GM12891 (cell line): ENCODE data around the gene ST8SIA4. TPM values are rescaled to one million over a fixed set of nuclear protein-coding genes. Genes with fewer than 3 reads are reported as not detected.

Experiments
- DNase-seq: peaks from one replicate; pipeline ENCODE4 v3.0.0; 2011; ENCODE audit warnings: low spot score; ENCODE audit not compliant: insufficient read length
- FAIRE-seq: peaks from 2 replicates; lab custom pipeline; 2011; peaks lifted over from hg19 to GRCh38; lab: Jason Lieb, UNC
- PAX5 ChIP-seq: IDR thresholded peaks from 2 replicates; pipeline ENCODE4 v1.6.1; 2011; ENCODE audit warnings: low read length, moderate library complexity, mild to moderate bottlenecking; ENCODE audit not compliant: insufficient read depth, severe bottlenecking
- POLR2A ChIP-seq: IDR thresholded peaks from 2 replicates; pipeline ENCODE4 v1.6.1; 2011; ENCODE audit warnings: low read depth, low read length, control low read depth
- POLR2AphosphoS5 ChIP-seq: IDR thresholded peaks from 2 replicates; pipeline ENCODE4 v1.6.1; 2011; ENCODE audit warnings: low read depth, low read length, control low read depth
- POU2F2 ChIP-seq: IDR thresholded peaks from 2 replicates; pipeline ENCODE4 v1.6.1; 2011; ENCODE audit warnings: low read depth, mild to moderate bottlenecking, control low read depth, low read length, moderate library complexity
- SPI1 ChIP-seq: IDR thresholded peaks from 2 replicates; pipeline ENCODE4 v1.6.1; 2011; ENCODE audit warnings: low read depth, low read length, control low read depth
- TAF1 ChIP-seq: IDR thresholded peaks from 2 replicates; pipeline ENCODE4 v1.6.1; 2011; ENCODE audit warnings: low read depth, low read length, control low read depth
- polyA plus RNA-seq: library from polyadenylated mRNA; unstranded; fragments of >200 nt; gene quantifications from one replicate; pipeline ENCODE4 v1.2.1, GENCODE V29; 2012; ENCODE audit warnings: low read depth, missing spikeins, inconsistent platforms; ENCODE audit not compliant: missing spikeins

Gene ST8SIA4
- polyA plus RNA-seq = 13.3 TPM

GRCh38 chr5:100903039-100903887 is at the start of gene ST8SIA4:
ST8SIA4 (minus strand) TSS chr5:100903282; CDS start chr5:100902955, 327 bp downstream.
- FAIRE-seq (peak; percentile 99), DNase-seq (peak; percentile 37)
- TF ChIP-seq SPI1 = peak; percentile 58; the same call in 1 of the 2 replicates
- peak; percentile 85 for TF ChIP-seq TAF1
- TF ChIP-seq POLR2AphosphoS5 = peak; percentile 94
- peak; percentile 86 for TF ChIP-seq POU2F2
- TF ChIP-seq PAX5 = no peak
- peak; percentile 91 for TF ChIP-seq POLR2A

GRCh38 chr5:100950985-100951384 is 47.9 kb upstream of the ST8SIA4 start:
- FAIRE-seq (no peak), DNase-seq (no peak)
- no peak for TF ChIP-seq PAX5
- no peak for TF ChIP-seq POLR2A
- no peak for TF ChIP-seq POLR2AphosphoS5
- no peak for TF ChIP-seq TAF1
- no peak for TF ChIP-seq SPI1
- TF ChIP-seq POU2F2 = no peak

- no peak for FAIRE-seq
- TF ChIP-seq POU2F2 (no peak), POLR2AphosphoS5 (no peak), TAF1 (no peak), POLR2A (no peak), SPI1 (no peak), PAX5 (no peak)
- no peak for DNase-seq
These were observed 10.2 kb upstream of the ST8SIA4 start for GRCh38 chr5:100913298-100913697.

GRCh38 chr5:100909034-100909433 is 6.0 kb upstream of the ST8SIA4 start:
- DNase-seq (no peak), FAIRE-seq (no peak)
- TF ChIP-seq POLR2AphosphoS5 = no peak
- no peak for TF ChIP-seq TAF1
- TF ChIP-seq POLR2A = no peak
- no peak for TF ChIP-seq SPI1
- TF ChIP-seq PAX5 = no peak
- TF ChIP-seq POU2F2 = no peak

- DNase-seq = no peak
- TF ChIP-seq PAX5 (no peak), TAF1 (no peak), POU2F2 (no peak), POLR2A (no peak), SPI1 (no peak), POLR2AphosphoS5 (no peak)
- FAIRE-seq = peak; percentile 54
These were observed 2.3 kb upstream of the ST8SIA4 start for GRCh38 chr5:100905259-100905914.

GRCh38 chr5:100904259-100904861 is 1.3 kb upstream of the ST8SIA4 start:
- DNase-seq (no peak), FAIRE-seq (peak; percentile 87)
- TF ChIP-seq TAF1 (no peak), SPI1 (no peak), PAX5 (no peak), POLR2A (peak; percentile 45), POU2F2 (peak; percentile 35; the same call in 1 of the 2 replicates), POLR2AphosphoS5 (0 out of 2 replicates have a peak, but pooled peaks have one; percentile 21)

GRCh38 chr5:100902440-100903038 is 543 bp downstream of the ST8SIA4 start:
- FAIRE-seq = no peak
- TF ChIP-seq TAF1 = no peak
- no peak for TF ChIP-seq POLR2AphosphoS5
- TF ChIP-seq POU2F2 = no peak
- no peak for DNase-seq

- FAIRE-seq (peak; percentile 91), DNase-seq (no peak)
These were observed 1.2 kb downstream of the ST8SIA4 start for GRCh38 chr5:100901821-100902341.

More at GRCh38 chr5:100901821-100902341, 1.2 kb downstream of the ST8SIA4 start:
- no peak for TF ChIP-seq POU2F2
- no peak for TF ChIP-seq PAX5
- peak; percentile 57 for TF ChIP-seq SPI1
- TF ChIP-seq POLR2A = no peak; the same call in 1 of the 2 replicates
- 0 out of 2 replicates have a peak, but pooled peaks have one; percentile 28 for TF ChIP-seq POLR2AphosphoS5
